Pancreas (tissue), 10 donors: ENCODE results near the gene SUN1. TPM values are rescaled to one million over a fixed set of nuclear protein-coding genes. Genes with fewer than 3 reads are reported as not detected.

Source experiments
- ATAC-seq, 4 donors: fragments of 200-7000 bp; cut with Tn5 transposase; one replicate each; pipeline versions ENCODE4 v1.8.0 to v1.9.1; 2020; ENCODE audit warnings: mild to moderate bottlenecking in 4 of 4, moderate library complexity in 4 of 4
- DNase-seq, 6 donors: peaks; one replicate each; pipeline ENCODE4 v3.0.0-alpha.2; 2020
- FAIRE-seq: peaks from 2 replicates; lab custom pipeline; 2012; peaks lifted over from hg19 to GRCh38; lab: Jason Lieb, UNC
- H3K27ac ChIP-seq, 4 donors: fragments of 200-600 bp; sonication (generic); 1 replicate in 3 of 4; 2 replicates in 1 of 4; pipeline versions ENCODE4 v1.5.0 to v1.8.0; 2020
- H3K27me3 ChIP-seq, 4 donors: fragments of 200-600 bp; one replicate each; pipeline ENCODE4 v1.8.0; 2021
- H3K36me3 ChIP-seq, 3 donors: fragments of 200-600 bp; sonication (generic) in 1 of 3; one replicate each; pipeline versions ENCODE4 v1.5.0 to v1.8.0; 2020 to 2021
- H3K4me1 ChIP-seq, 3 donors: fragments of 200-600 bp; one replicate each; pipeline ENCODE4 v1.8.0; 2021
- H3K4me3 ChIP-seq, 4 donors: fragments of 200-600 bp; sonication (generic) in 2 of 4; one replicate each; pipeline versions ENCODE4 v1.5.0 to v1.8.0; 2020 to 2021
- H3K9me3 ChIP-seq, 4 donors: fragments of 200-600 bp; one replicate each; pipeline ENCODE4 v1.8.0; 2021
- WGBS, 2 donors: extraction: QIAGEN DNeasy Blood & Tissue Kit; methylation state at CpG; one replicate each; pipeline ENCODE4 v1.1.7; 2013; 5-methylcytosine and 5-hydroxymethylcytosine counted together
- intact Hi-C, 3 donors: fragments of 100-400 bp; cut with DNase I; formaldehyde crosslinking; loops; one replicate each; pipeline versions ENCODE4 v1.11.1 to v1.14.2; 2022
- polyA plus RNA-seq, 2 donors: library from polyadenylated mRNA; stranded (reverse); fragments of 200-250 nt; gene quantifications; one replicate each; pipeline ENCODE4 v1.2.3, GENCODE V29; 2013
- total RNA-seq, 6 donors: library from RNA; stranded (reverse); fragmentation: NEBNext Ultra II Directional in 4 of 6; extraction: Animal tissue kit (Norgen Biotek cat#: 25700) in 4 of 6; gene quantifications; one replicate each; pipeline versions ENCODE4 v1.2.1 to v1.2.4, GENCODE V29; 2021 to 2023
- TF ChIP-seq, protein P1 (sequence below), 4 donors: fragments of 200-600 bp; sonication (generic) in 3 of 4; IDR thresholded peaks; one replicate each; pipeline versions ENCODE4 v1.5.0 to v1.8.0; 2021; ENCODE audit warnings: antibody characterized with exemption in 4 of 4
- donor health status: healthy with polysubstance abuse.
- donor health status: DM: no; HTN: no; CAD: no; lungs with moderate emphysema.
- donor health status: DM: no; HTN: no; CAD: no.
- donor health status: control.
- donor health status: control.
- donor health status: Bipolar disorder and iron deficiency.
- donor health status: DM: yes; HTN: yes; CAD: no.
- donor health status: DM: no; HTN: no; CAD: no.
- donor health status: DM: no; HTN: no; CAD: no.
- donor health status: DM: yes; HTN: yes; CAD: no.

Gene SUN1
- total and polyA plus RNA-seq, 8 donors: 42.6 to 93.2 (median 55.9) TPM

- DNase-seq (peak in 1 of 6 donors; percentile 19), FAIRE-seq (no peak), ATAC-seq (no peak)
- intact Hi-C loops: no loop called here
- Histone ChIP-seq H3K9me3 (no peaks in the 10 kb centered on the region), H3K4me1 (peaks cover 20 to 27% (median 27%) of the 10 kb centered on the region in 3 donors), H3K27ac (peak overlapping the region in 3 of 4 donors; percentile 60 to 93 (median 90)), H3K27me3 (no peaks in the 10 kb centered on the region), H3K4me3 (no peak overlapping the region), H3K36me3 (no peaks in the 10 kb centered on the region)
- 71 to 73% methylated on average over 12 of the region's 12 CpGs for WGBS, 2 donors
- TF ChIP-seq, protein P1, sequence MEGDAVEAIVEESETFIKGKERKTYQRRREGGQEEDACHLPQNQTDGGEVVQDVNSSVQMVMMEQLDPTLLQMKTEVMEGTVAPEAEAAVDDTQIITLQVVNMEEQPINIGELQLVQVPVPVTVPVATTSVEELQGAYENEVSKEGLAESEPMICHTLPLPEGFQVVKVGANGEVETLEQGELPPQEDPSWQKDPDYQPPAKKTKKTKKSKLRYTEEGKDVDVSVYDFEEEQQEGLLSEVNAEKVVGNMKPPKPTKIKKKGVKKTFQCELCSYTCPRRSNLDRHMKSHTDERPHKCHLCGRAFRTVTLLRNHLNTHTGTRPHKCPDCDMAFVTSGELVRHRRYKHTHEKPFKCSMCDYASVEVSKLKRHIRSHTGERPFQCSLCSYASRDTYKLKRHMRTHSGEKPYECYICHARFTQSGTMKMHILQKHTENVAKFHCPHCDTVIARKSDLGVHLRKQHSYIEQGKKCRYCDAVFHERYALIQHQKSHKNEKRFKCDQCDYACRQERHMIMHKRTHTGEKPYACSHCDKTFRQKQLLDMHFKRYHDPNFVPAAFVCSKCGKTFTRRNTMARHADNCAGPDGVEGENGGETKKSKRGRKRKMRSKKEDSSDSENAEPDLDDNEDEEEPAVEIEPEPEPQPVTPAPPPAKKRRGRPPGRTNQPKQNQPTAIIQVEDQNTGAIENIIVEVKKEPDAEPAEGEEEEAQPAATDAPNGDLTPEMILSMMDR (IDR thresholded peaks at IDR 0.05): no peak
Measured at GRCh38 chr7:830069-830468, 2.2 kb upstream of the SUN1 start.

GRCh38 chr7:831596-832166 lies 595 bp upstream of the SUN1 start:
- peaks cover 20 to 27% (median 27%) of the 10 kb centered on the region in 3 donors for H3K4me1 ChIP-seq
- no peaks in the 10 kb centered on the region for H3K27me3 ChIP-seq
- FAIRE-seq (peak; percentile 80), DNase-seq (peak in 1 of 6 donors; percentile 4), ATAC-seq (peak; percentile 80 to 91 (median 85))
- peaks cover 0 to 10% (median 0%) of the 10 kb centered on the region in 3 donors for H3K36me3 ChIP-seq
- intact Hi-C loops: no loop called here
- TF ChIP-seq, protein P1 (IDR thresholded peaks at IDR 0.05): no peak
- H3K4me3 ChIP-seq: peak overlapping the region in 1 of 4 donors; percentile 9
- H3K9me3 ChIP-seq: no peaks in the 10 kb centered on the region
- H3K27ac ChIP-seq: peak overlapping the region; percentile 54 to 93 (median 75)
- WGBS, 2 donors: 10 to 14% methylated on average over 7 of the region's 7 CpGs

GRCh38 chr7:832968-833424 lies 720 bp downstream of the SUN1 start:
- Histone ChIP-seq H3K27me3 (no peaks in the 10 kb centered on the region), H3K4me1 (peaks cover 20 to 27% (median 27%) of the 10 kb centered on the region in 3 donors), H3K36me3 (peaks cover 0 to 10% (median 0%) of the 10 kb centered on the region in 3 donors), H3K4me3 (no peak overlapping the region), H3K9me3 (no peaks in the 10 kb centered on the region), H3K27ac (peak overlapping the region in 3 of 4 donors; percentile 60 to 93 (median 90))
- ATAC-seq (no peak), FAIRE-seq (no peak), DNase-seq (peak in 1 of 6 donors; percentile 12)
- WGBS, 2 donors: 90 to 92% methylated on average over 15 of the region's 15 CpGs
- intact Hi-C loops: no loop called here
- TF ChIP-seq, protein P1 (IDR thresholded peaks at IDR 0.05): no peak

DNA sequence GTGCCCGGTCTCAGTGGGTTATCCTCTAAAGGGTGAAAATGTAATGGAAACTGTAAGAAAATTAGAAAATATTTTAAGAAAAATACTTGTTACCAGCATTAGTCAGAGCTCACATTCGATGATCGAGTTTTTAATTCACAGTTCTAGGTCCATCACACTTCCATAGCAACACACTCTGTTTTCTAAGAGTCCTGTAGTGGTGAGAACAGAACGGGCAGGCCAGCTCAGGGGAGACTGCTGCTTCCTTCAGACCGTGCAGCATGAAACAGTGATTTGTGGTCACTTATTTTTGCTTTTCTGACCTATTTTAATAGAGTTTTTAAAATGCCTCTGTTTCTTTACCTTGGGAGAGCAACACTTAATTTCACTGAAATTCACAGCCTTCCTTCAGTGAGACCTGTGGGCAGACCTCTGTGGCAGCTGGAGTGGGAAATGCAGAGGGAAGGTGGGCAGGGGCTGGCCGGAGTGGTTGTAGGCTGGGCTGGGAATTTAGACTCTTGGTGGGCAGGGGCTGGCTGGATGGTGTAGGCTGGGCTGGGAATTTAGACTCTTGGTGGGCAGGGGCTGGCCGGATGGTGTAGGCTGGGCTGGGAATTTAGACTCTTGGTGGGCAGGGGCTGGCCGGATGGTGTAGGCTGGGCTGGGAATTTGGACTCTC lies 1.5 kb downstream of the SUN1 start:
- intact Hi-C loops: no loop called here

More for the DNA sequence above, 1.5 kb downstream of the SUN1 start:
- no peaks in the 10 kb centered on the region for H3K27me3 ChIP-seq
- DNase-seq (peak in 2 of 6 donors; percentile 11 to 22), ATAC-seq (no peak), FAIRE-seq (no peak)
- peak overlapping the region in 1 of 4 donors; percentile 93 for H3K27ac ChIP-seq
- TF ChIP-seq, protein P1 (IDR thresholded peaks at IDR 0.05): no peak
- H3K36me3 ChIP-seq: peaks cover 0 to 10% (median 0%) of the 10 kb centered on the region in 3 donors
- peaks cover 20 to 27% (median 27%) of the 10 kb centered on the region in 3 donors for H3K4me1 ChIP-seq
- WGBS, 2 donors: 86 to 90% methylated on average over 8 of the region's 8 CpGs
- no peak overlapping the region for H3K4me3 ChIP-seq
- H3K9me3 ChIP-seq: no peaks in the 10 kb centered on the region
